ENCODE measurements around the gene GPR39. TPM values are rescaled to one million over a fixed set of nuclear protein-coding genes. Genes with fewer than 3 reads are reported as not detected.

Gene GPR39
- total and polyA plus RNA-seq, 7 experiments from 2014 or later, result not detected

DNA sequence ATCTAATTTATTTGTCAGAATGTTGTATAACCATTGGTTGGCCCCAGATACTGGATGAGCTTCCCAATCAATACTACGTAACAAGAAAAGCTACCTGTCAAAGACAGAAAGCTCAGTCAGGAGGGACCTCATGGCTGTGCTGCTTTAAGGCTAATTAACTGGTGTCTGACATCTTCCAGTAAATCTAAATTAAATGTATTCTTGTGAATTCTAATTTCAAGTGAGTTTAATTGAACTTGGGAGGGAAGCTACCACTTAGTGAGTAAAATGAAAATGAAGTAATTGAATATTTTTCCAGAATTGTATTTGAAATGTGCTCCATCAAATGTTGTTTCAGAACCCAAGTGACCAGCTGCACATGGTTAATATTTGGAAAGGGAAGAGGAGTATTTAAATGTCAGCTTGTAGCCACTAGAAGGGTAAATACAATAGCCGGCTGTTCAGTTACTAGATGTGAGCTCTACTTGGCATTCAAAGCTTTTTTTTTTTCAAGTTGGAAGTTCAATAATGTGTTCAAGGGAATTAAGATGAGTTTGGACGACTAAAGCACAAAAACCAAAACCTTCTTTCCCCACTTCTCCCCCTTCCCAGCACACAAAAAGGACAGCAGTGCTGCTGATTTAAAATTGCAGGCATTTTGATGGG is 62.0 kb downstream of the GPR39 start:
- Histone ChIP-seq H3K4me3 (ENCODE audit: low read length) (no peak overlapping the region), H3K9me3 (ENCODE audit: control insufficient read depth in 2 of 3, low read length in 3 of 3) (no peaks in the 10 kb centered on the region), H3K27ac (ENCODE audit: low read depth, low read length) (no peak overlapping the region), H3K27me3 (ENCODE audit: control insufficient read depth in 2 of 2, insufficient read depth in 2 of 2, low read length in 2 of 2) (no peaks in the 10 kb centered on the region), H3K4me1 (ENCODE audit: control insufficient read depth in 2 of 2, insufficient read depth in 2 of 2, low read length in 2 of 2) (no peaks in the 10 kb centered on the region), H3K36me3 (ENCODE audit: control insufficient read depth in 2 of 3, insufficient read depth in 3 of 3, low read length in 3 of 3) (no peaks in the 10 kb centered on the region)
- H3K27ac Mint-ChIP-seq, result no peak overlapping the region
- intact Hi-C loops (cut with micrococcal nuclease), result no loop called here
- H3K36me3 Mint-ChIP-seq, result no peaks in the 10 kb centered on the region
- POLR2A ChIA-PET, result no interaction called here
- no peak for DNase-seq
- CTCF ChIA-PET, result no interaction called here
- H3K4me1 Mint-ChIP-seq, result no peaks in the 10 kb centered on the region
- H3K4me3 Mint-ChIP-seq, result no peak overlapping the region
- H3K9me3 Mint-ChIP-seq, result peaks cover 0 to 9% (median 4%) of the 10 kb centered on the region in 11 donors
- no peaks in the 10 kb centered on the region for H3K27me3 Mint-ChIP-seq
- ATAC-seq, result no peak

DNA sequence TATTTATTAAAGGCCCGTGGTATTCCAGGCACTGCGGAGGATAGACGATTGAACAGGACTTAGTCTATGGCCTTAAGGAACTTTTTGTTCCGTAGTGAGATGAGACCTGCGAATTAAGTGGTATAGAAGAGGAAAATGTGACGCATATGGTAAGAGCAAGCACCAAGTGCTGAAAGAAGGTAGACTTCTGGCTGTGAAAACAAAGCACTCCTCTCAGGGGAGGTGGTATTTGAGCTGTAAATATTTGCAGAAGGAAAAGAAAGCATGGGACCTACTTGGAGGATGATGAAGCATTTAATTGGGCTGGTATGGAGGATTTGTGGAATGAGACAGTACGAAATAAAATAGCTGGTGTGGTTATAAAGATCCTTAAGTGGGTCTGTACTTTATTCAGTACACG is 62.5 kb downstream of the GPR39 start:
- H3K4me3 ChIP-seq (ENCODE audit: low read length), result no peak overlapping the region
- ChIA-PET CTCF (no interaction called here), POLR2A (no interaction called here)
- no peaks in the 10 kb centered on the region for H3K36me3 Mint-ChIP-seq
- no peaks in the 10 kb centered on the region for H3K9me3 ChIP-seq (ENCODE audit: control insufficient read depth in 2 of 3, low read length in 3 of 3)
- H3K9me3 Mint-ChIP-seq, result peaks cover 0 to 9% (median 4%) of the 10 kb centered on the region in 11 donors
- H3K27me3 Mint-ChIP-seq, result no peaks in the 10 kb centered on the region
- no peak overlapping the region for H3K4me3 Mint-ChIP-seq
- ATAC-seq, result no peak
- H3K4me1 ChIP-seq (ENCODE audit: control insufficient read depth in 2 of 2, insufficient read depth in 2 of 2, low read length in 2 of 2), result no peaks in the 10 kb centered on the region
- H3K4me1 Mint-ChIP-seq, result no peaks in the 10 kb centered on the region
- intact Hi-C loops (cut with micrococcal nuclease), result no loop called here
- no peaks in the 10 kb centered on the region for H3K27me3 ChIP-seq (ENCODE audit: control insufficient read depth in 2 of 2, insufficient read depth in 2 of 2, low read length in 2 of 2)
- no peak overlapping the region for H3K27ac Mint-ChIP-seq
- no peak for DNase-seq
- no peak overlapping the region for H3K27ac ChIP-seq (ENCODE audit: low read depth, low read length)
- H3K36me3 ChIP-seq (ENCODE audit: control insufficient read depth in 2 of 3, insufficient read depth in 3 of 3, low read length in 3 of 3), result no peaks in the 10 kb centered on the region

DNA sequence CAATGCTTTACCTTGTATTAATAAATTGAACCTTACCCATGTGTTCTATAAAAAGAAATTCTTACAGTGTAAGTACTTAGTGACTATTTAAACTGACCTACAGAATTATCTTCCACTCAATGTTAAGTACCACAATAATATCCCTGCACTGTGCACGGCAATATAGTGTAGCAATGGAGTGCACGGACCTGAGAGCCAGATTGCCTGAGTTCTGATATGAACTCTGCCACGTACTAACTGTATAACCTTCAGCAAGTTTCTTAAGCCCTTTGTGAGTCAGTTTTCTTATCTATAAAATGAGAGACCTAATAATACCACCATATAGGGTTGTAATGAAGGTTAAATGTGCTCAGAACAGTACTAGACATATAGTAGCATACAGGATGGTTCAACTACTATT is 66.2 kb downstream of the GPR39 start:
- Mint-ChIP-seq H3K4me1 (no peaks in the 10 kb centered on the region), H3K36me3 (no peaks in the 10 kb centered on the region), H3K4me3 (no peak overlapping the region), H3K27ac (no peak overlapping the region), H3K9me3 (peaks cover 0 to 7% (median 3%) of the 10 kb centered on the region in 11 donors), H3K27me3 (peaks cover 0 to 10% (median 0%) of the 10 kb centered on the region in 5 donors)
- Histone ChIP-seq H3K36me3 (ENCODE audit: control insufficient read depth in 2 of 3, insufficient read depth in 3 of 3, low read length in 3 of 3) (no peaks in the 10 kb centered on the region), H3K27me3 (ENCODE audit: control insufficient read depth in 2 of 2, insufficient read depth in 2 of 2, low read length in 2 of 2) (no peaks in the 10 kb centered on the region), H3K27ac (ENCODE audit: low read depth, low read length) (no peak overlapping the region), H3K4me1 (ENCODE audit: control insufficient read depth in 2 of 2, insufficient read depth in 2 of 2, low read length in 2 of 2) (no peaks in the 10 kb centered on the region), H3K4me3 (ENCODE audit: low read length) (no peak overlapping the region), H3K9me3 (ENCODE audit: control insufficient read depth in 2 of 3, low read length in 3 of 3) (no peaks in the 10 kb centered on the region)
- intact Hi-C loops (cut with micrococcal nuclease), result no loop called here
- CTCF ChIA-PET, result no interaction called here
- DNase-seq (no peak), ATAC-seq (no peak)
- POLR2A ChIA-PET, result no interaction called here

DNA sequence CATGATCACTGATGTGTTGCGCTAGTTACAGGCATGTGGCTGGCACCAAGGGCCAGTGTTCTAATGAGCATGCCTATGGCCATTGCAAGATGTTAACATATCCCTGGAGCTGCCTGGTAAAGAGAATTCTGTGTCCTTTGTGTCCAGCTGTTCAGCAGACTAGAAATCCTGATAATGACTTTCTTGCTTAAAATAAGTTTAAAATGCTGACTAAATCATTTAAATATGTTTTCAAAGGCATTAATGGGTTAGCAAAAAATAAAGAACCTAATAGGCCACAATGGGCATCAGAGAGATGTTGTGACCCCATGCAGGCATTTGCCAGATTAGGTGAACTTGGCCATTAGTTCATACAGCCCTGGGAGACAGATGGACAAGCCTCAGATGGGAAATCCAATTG is 67.5 kb downstream of the GPR39 start:
- no peak overlapping the region for H3K4me3 Mint-ChIP-seq
- Histone ChIP-seq H3K27me3 (ENCODE audit: control insufficient read depth in 2 of 2, insufficient read depth in 2 of 2, low read length in 2 of 2) (no peaks in the 10 kb centered on the region), H3K4me3 (ENCODE audit: low read length) (no peak overlapping the region), H3K27ac (ENCODE audit: low read depth, low read length) (no peak overlapping the region), H3K36me3 (ENCODE audit: control insufficient read depth in 2 of 3, insufficient read depth in 3 of 3, low read length in 3 of 3) (no peaks in the 10 kb centered on the region), H3K4me1 (ENCODE audit: control insufficient read depth in 2 of 2, insufficient read depth in 2 of 2, low read length in 2 of 2) (no peaks in the 10 kb centered on the region), H3K9me3 (ENCODE audit: control insufficient read depth in 2 of 3, low read length in 3 of 3) (no peaks in the 10 kb centered on the region)
- intact Hi-C loops (cut with micrococcal nuclease), result no loop called here
- DNase-seq (no peak), ATAC-seq (no peak)
- H3K27me3 Mint-ChIP-seq, result peaks cover 0 to 13% (median 1%) of the 10 kb centered on the region in 5 donors
- H3K4me1 Mint-ChIP-seq, result no peaks in the 10 kb centered on the region
- no peak overlapping the region for H3K27ac Mint-ChIP-seq
- H3K9me3 Mint-ChIP-seq, result peaks cover 0 to 7% (median 3%) of the 10 kb centered on the region in 11 donors
- ChIA-PET CTCF (no interaction called here), POLR2A (no interaction called here)
- H3K36me3 Mint-ChIP-seq, result no peaks in the 10 kb centered on the region

GRCh38 chr2:132488491-132488890 is 71.9 kb downstream of the GPR39 start:
- Histone ChIP-seq H3K27me3 (ENCODE audit: control insufficient read depth in 2 of 2, insufficient read depth in 2 of 2, low read length in 2 of 2) (no peaks in the 10 kb centered on the region), H3K4me3 (ENCODE audit: low read length) (no peak overlapping the region), H3K36me3 (ENCODE audit: control insufficient read depth in 2 of 3, insufficient read depth in 3 of 3, low read length in 3 of 3) (no peaks in the 10 kb centered on the region), H3K9me3 (ENCODE audit: control insufficient read depth in 2 of 3, low read length in 3 of 3) (no peaks in the 10 kb centered on the region), H3K4me1 (ENCODE audit: control insufficient read depth in 2 of 2, insufficient read depth in 2 of 2, low read length in 2 of 2) (no peaks in the 10 kb centered on the region), H3K27ac (ENCODE audit: low read depth, low read length) (no peak overlapping the region)
- H3K36me3 Mint-ChIP-seq, result no peaks in the 10 kb centered on the region
- ATAC-seq (no peak), DNase-seq (no peak)
- ChIA-PET POLR2A (no interaction called here), CTCF (no interaction called here)
- no peaks in the 10 kb centered on the region for H3K4me1 Mint-ChIP-seq
- intact Hi-C loops (cut with micrococcal nuclease), result no loop called here
- no peak overlapping the region for H3K27ac Mint-ChIP-seq
- peaks cover 0 to 11% (median 5%) of the 10 kb centered on the region in 11 donors for H3K9me3 Mint-ChIP-seq
- H3K27me3 Mint-ChIP-seq, result peaks cover 0 to 17% (median 4%) of the 10 kb centered on the region in 5 donors
- no peak overlapping the region for H3K4me3 Mint-ChIP-seq

- CTCF ChIA-PET, result no interaction called here
- H3K27ac ChIP-seq (ENCODE audit: low read depth, low read length), result no peak overlapping the region
- POLR2A ChIA-PET, result no interaction called here
- no peaks in the 10 kb centered on the region for H3K27me3 ChIP-seq (ENCODE audit: control insufficient read depth in 2 of 2, insufficient read depth in 2 of 2, low read length in 2 of 2)
- Mint-ChIP-seq H3K27me3 (peaks cover 0 to 17% (median 4%) of the 10 kb centered on the region in 5 donors), H3K36me3 (no peaks in the 10 kb centered on the region), H3K4me1 (no peaks in the 10 kb centered on the region), H3K4me3 (no peak overlapping the region), H3K9me3 (peaks cover 0 to 14% (median 5%) of the 10 kb centered on the region in 11 donors), H3K27ac (no peak overlapping the region)
- ATAC-seq, result no peak
- H3K36me3 ChIP-seq (ENCODE audit: control insufficient read depth in 2 of 3, insufficient read depth in 3 of 3, low read length in 3 of 3), result no peaks in the 10 kb centered on the region
- DNase-seq, result no peak
- H3K4me1 ChIP-seq (ENCODE audit: control insufficient read depth in 2 of 2, insufficient read depth in 2 of 2, low read length in 2 of 2), result no peaks in the 10 kb centered on the region
- no peak overlapping the region for H3K4me3 ChIP-seq (ENCODE audit: low read length)
- no peaks in the 10 kb centered on the region for H3K9me3 ChIP-seq (ENCODE audit: control insufficient read depth in 2 of 3, low read length in 3 of 3)
- intact Hi-C loops (cut with micrococcal nuclease), result no loop called here
These were observed 72.5 kb downstream of the GPR39 start for GRCh38 chr2:132489150-132489549.

DNA sequence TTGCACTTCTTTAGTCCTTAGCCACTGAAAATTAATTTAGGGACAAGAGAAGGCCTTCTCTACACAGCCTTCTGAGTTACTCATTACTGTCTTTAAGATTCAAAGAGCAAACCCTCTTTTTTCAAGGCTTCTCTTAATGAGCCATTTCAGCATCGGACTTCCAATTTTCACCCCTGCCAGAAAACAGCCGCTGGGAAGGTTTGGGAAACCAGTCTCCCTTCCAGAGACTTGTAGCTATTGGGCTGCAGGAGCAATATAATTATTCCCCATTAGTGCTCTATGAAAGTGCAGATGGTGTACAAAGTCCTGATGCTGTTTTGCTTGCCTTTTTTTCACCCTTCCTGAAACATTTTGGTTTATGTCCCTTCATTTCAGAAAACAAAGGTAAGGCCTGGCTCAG is 79.3 kb downstream of the GPR39 start:
- intact Hi-C loops (cut with micrococcal nuclease), result no loop called here
- Histone ChIP-seq H3K4me1 (ENCODE audit: control insufficient read depth in 2 of 2, insufficient read depth in 2 of 2, low read length in 2 of 2) (no peaks in the 10 kb centered on the region), H3K9me3 (ENCODE audit: control insufficient read depth in 2 of 3, low read length in 3 of 3) (no peaks in the 10 kb centered on the region), H3K27me3 (ENCODE audit: control insufficient read depth in 2 of 2, insufficient read depth in 2 of 2, low read length in 2 of 2) (no peaks in the 10 kb centered on the region), H3K4me3 (ENCODE audit: low read length) (no peak overlapping the region), H3K36me3 (ENCODE audit: control insufficient read depth in 2 of 3, insufficient read depth in 3 of 3, low read length in 3 of 3) (no peaks in the 10 kb centered on the region), H3K27ac (ENCODE audit: low read depth, low read length) (no peak overlapping the region)
- ChIA-PET POLR2A (no interaction called here), CTCF (no interaction called here)
- Mint-ChIP-seq H3K27me3 (no peaks in the 10 kb centered on the region), H3K36me3 (no peaks in the 10 kb centered on the region), H3K4me1 (no peaks in the 10 kb centered on the region), H3K27ac (no peak overlapping the region), H3K9me3 (peaks cover 0 to 18% (median 3%) of the 10 kb centered on the region in 11 donors), H3K4me3 (no peak overlapping the region)
- ATAC-seq, result no peak
- DNase-seq, result no peak
